Measurements from ENCODE around the gene HSPG2. TPM values are rescaled to one million over a fixed set of nuclear protein-coding genes. Genes with fewer than 3 reads are reported as not detected.

HSPG2 gene
- total and polyA plus RNA-seq, 2 donors (not counting 1 experiment from before 2014, with no cell fraction given): 2.0 to 4.5 TPM

DNA sequence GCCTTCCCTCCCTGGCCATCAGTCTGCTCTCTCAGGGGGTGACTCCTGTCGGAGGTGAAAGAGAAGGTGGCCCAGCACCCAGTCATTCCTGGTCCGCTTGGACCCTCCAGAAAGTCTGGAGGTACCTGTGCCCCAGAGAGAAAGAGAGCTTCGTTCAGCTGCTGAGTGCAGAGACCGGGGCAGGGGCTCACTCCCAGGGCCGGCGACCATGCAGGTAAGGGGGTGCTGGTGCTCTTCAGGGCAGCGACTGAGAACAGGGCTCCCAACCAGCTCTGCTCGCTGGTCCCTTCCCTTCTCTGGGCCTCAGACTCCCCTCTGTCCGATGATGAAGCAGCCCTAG is 30.1 kb downstream of the HSPG2 start:
- Histone ChIP-seq H2AFZ (ENCODE audit: insufficient read depth, low read depth, low read length, poor library complexity, severe bottlenecking) (no peak overlapping the region), H3K9ac (ENCODE audit: low read length) (no peak overlapping the region), H3K4me2 (replicated peaks; ENCODE audit: low read depth, low read length, poor library complexity, severe bottlenecking) (no peak overlapping the region), H3K36me3 (replicated peaks in 1 of 2; ENCODE audit: control extremely low read depth in 1 of 2, control insufficient read depth in 1 of 2, extremely low read depth in 1 of 2, insufficient read depth in 2 of 2, low read length in 1 of 2) (no peaks in the 10 kb centered on the region), H3K4me3 (ENCODE audit: control extremely low read depth in 1 of 5, extremely low read depth in 1 of 5, insufficient read depth in 1 of 5, low read depth in 2 of 5, low read length in 4 of 5) (no peak overlapping the region), H3K79me2 (ENCODE audit: control insufficient read depth, insufficient read depth, low read length) (no peaks in the 10 kb centered on the region), H3K9me3 (ENCODE audit: control extremely low read depth in 1 of 3, control insufficient read depth in 2 of 3, insufficient read depth in 1 of 3, low read length in 2 of 3) (no peaks in the 10 kb centered on the region), H3K27ac (ENCODE audit: low read length in 2 of 2) (no peak overlapping the region), H4K20me1 (ENCODE audit: control insufficient read depth, insufficient read depth, low read length, poor library complexity, severe bottlenecking) (no peaks in the 10 kb centered on the region), H3K4me1 (ENCODE audit: control insufficient read depth in 2 of 2, insufficient read depth in 2 of 2, low read length in 2 of 2) (peaks cover 8 to 14% of the 10 kb centered on the region in 2 donors), H3K27me3 (replicated peaks in 1 of 4; ENCODE audit: control extremely low read depth in 1 of 4, control insufficient read depth in 3 of 4, insufficient read depth in 4 of 4, low read length in 3 of 4) (no peaks in the 10 kb centered on the region)
- Mint-ChIP-seq H3K27me3 (peaks cover 3% of the 10 kb centered on the region), H3K4me1 (peaks cover 16% of the 10 kb centered on the region), H3K27ac (no peak overlapping the region), H3K9me3 (ENCODE audit: insufficient read depth) (no peaks in the 10 kb centered on the region), H3K4me3 (no peak overlapping the region)
- POLR2A ChIA-PET: no interaction called here
- CTCF ChIA-PET: no interaction called here
- DNase-seq (no peak), ATAC-seq (ENCODE audit: low read depth) (no peak)
- intact Hi-C loops (cut with micrococcal nuclease): no loop called here
- TF ChIP-seq, protein P1, sequence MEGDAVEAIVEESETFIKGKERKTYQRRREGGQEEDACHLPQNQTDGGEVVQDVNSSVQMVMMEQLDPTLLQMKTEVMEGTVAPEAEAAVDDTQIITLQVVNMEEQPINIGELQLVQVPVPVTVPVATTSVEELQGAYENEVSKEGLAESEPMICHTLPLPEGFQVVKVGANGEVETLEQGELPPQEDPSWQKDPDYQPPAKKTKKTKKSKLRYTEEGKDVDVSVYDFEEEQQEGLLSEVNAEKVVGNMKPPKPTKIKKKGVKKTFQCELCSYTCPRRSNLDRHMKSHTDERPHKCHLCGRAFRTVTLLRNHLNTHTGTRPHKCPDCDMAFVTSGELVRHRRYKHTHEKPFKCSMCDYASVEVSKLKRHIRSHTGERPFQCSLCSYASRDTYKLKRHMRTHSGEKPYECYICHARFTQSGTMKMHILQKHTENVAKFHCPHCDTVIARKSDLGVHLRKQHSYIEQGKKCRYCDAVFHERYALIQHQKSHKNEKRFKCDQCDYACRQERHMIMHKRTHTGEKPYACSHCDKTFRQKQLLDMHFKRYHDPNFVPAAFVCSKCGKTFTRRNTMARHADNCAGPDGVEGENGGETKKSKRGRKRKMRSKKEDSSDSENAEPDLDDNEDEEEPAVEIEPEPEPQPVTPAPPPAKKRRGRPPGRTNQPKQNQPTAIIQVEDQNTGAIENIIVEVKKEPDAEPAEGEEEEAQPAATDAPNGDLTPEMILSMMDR (IDR thresholded peaks at IDR 0.05): no peak
- no peak for TF ChIP-seq EZH2 (IDR thresholded peaks at IDR 0.05; ENCODE audit: borderline replicate concordance, insufficient read depth, low read depth, low read length, poor library complexity, severe bottlenecking)
- 96% methylated on average over 9 of the region's 9 CpGs for WGBS (ENCODE audit: insufficient coverage)

DNA sequence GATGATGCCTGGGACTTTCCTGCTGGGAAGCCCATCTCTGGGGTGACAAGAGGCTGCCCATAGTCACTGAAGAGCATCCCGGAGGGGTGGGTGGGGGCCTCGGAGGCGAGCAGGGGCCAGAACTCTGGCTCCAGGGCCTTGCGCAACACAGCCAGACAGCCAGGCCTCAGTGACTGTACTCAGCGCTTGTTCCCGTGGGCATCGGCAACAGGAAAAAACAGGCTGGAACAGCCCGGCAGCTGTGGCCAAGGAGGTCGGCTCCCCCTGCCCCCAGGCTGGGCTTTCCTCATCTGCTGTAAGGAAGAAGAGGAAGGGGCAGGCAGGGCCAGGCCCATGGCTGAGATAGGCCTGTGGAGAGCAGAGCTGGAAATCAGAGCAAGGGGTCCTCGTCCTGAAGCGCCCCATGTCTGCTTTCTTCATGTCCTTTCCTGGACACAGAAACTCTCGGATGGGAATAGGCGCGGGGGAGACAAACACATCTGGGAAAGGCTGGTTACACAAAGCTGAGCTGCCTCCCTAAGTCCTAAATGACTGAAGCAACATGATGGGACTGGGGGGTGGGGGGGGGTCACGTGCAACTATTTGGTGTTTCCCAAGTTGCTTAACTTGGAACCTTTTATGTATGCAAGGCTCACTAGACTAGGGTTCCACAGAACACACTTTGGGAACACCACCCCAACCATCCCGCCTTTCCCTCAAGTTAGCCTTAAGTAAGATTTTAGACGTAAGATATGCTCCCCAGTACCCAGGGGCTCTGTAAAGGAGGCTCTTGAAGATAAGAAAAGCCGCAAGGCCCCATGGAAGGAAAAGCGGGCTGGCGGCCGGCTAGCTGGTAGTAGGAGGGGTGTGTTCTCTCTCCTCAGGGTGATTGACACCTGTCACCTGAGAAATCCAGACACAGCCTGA is 30.7 kb downstream of the HSPG2 start:
- intact Hi-C loops (cut with micrococcal nuclease): no loop called here
- Mint-ChIP-seq H3K4me1 (peaks cover 16% of the 10 kb centered on the region), H3K4me3 (no peak overlapping the region), H3K27ac (no peak overlapping the region), H3K27me3 (peaks cover 3% of the 10 kb centered on the region), H3K9me3 (ENCODE audit: insufficient read depth) (no peaks in the 10 kb centered on the region)
- Histone ChIP-seq H3K9me3 (ENCODE audit: control extremely low read depth in 1 of 3, control insufficient read depth in 2 of 3, insufficient read depth in 1 of 3, low read length in 2 of 3) (no peaks in the 10 kb centered on the region), H3K36me3 (replicated peaks in 1 of 2; ENCODE audit: control extremely low read depth in 1 of 2, control insufficient read depth in 1 of 2, extremely low read depth in 1 of 2, insufficient read depth in 2 of 2, low read length in 1 of 2) (no peaks in the 10 kb centered on the region), H2AFZ (ENCODE audit: insufficient read depth, low read depth, low read length, poor library complexity, severe bottlenecking) (no peak overlapping the region), H4K20me1 (ENCODE audit: control insufficient read depth, insufficient read depth, low read length, poor library complexity, severe bottlenecking) (no peaks in the 10 kb centered on the region), H3K79me2 (ENCODE audit: control insufficient read depth, insufficient read depth, low read length) (no peaks in the 10 kb centered on the region), H3K9ac (ENCODE audit: low read length) (no peak overlapping the region), H3K4me1 (ENCODE audit: control insufficient read depth in 2 of 2, insufficient read depth in 2 of 2, low read length in 2 of 2) (peaks cover 8 to 14% of the 10 kb centered on the region in 2 donors), H3K27ac (ENCODE audit: low read length in 2 of 2) (no peak overlapping the region), H3K4me2 (replicated peaks; ENCODE audit: low read depth, low read length, poor library complexity, severe bottlenecking) (no peak overlapping the region), H3K27me3 (replicated peaks in 1 of 4; ENCODE audit: control extremely low read depth in 1 of 4, control insufficient read depth in 3 of 4, insufficient read depth in 4 of 4, low read length in 3 of 4) (no peaks in the 10 kb centered on the region), H3K4me3 (ENCODE audit: control extremely low read depth in 1 of 5, extremely low read depth in 1 of 5, insufficient read depth in 1 of 5, low read depth in 2 of 5, low read length in 4 of 5) (no peak overlapping the region)
- CTCF ChIA-PET: no interaction called here
- no peak for DNase-seq
- POLR2A ChIA-PET: no interaction called here
- no peak for ATAC-seq (ENCODE audit: low read depth)
- WGBS (ENCODE audit: insufficient coverage): 76% methylated on average over 16 of the region's 21 CpGs
- TF ChIP-seq EZH2 (IDR thresholded peaks at IDR 0.05; ENCODE audit: borderline replicate concordance, insufficient read depth, low read depth, low read length, poor library complexity, severe bottlenecking): no peak
- TF ChIP-seq, protein P1 (IDR thresholded peaks at IDR 0.05): no peak

All from B cell (primary cell).